ENCODE results near the gene FDX2. TPM values are rescaled to one million over a fixed set of nuclear protein-coding genes. Genes with fewer than 3 reads are reported as not detected.

The FDX2 gene
- total and polyA plus RNA-seq, 2 donors (not counting 3 experiments of a cell fraction or from before 2014, with no cell fraction given): 20.5 to 59.8 TPM

DNA sequence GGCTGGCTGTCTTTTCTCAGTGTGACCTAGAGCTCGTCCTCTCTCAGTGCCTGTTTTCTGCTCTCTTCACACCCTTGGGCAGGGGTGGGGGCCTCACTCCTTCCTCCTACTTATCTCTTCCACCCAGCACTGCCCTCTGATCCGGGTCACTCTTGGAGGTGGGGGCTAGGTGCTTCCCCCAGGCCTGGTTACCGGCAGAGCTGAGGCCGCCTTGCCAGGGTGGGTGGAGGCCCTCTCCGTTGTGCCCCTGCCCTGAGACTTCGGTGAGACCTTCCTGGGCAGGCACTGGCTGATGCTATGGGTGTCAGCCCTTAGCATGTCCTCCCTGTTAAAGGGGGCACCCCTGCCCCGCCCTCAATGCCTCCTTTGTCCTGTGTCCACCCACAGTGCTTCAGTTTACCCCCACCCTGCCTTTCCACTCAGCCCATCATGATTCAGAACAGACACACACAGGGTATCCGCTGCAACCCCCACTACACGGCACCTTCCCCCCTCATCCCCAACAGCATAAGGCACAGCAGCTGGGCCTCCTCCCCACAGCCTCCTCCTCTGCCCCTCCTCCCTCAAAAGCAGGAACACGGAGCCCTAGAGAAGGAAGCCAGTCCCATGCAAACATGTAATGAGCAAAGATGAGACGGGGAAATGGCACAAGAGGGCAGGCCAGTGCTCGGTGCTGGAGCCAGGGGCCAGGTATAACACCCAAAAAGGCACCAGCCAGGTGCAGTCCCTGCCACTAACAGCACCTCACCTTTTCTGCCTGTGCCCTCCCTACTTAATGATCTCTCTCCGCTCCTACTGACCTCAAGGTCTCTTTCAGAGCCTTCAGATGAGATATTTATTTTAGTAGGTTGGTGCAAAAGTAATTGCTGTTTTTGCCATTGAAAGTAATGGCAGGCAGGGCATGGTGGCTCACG is 16.0 kb downstream of the FDX2 start:
- no peak overlapping the region for H3K27ac ChIP-seq (ENCODE audit: insufficient read depth, low read depth, low read length)
- BruUV-seq (replicated peaks): no TSS peak
- ChIA-PET CTCF (interaction anchor here (0.6 to 1.6 kb wide), 3 partner anchors 41 to 208 kb away, joined by 3 read pairs; no protein-coding TSS in a partner anchor), POLR2A (interaction anchor here (0.6 to 1.2 kb wide), 2 partner anchors 10 to 29 kb away, joined by 3 to 4 read pairs; partner anchors contain the start of gene ICAM1)
- H3K9ac ChIP-seq (replicated peaks; ENCODE audit: extremely low read depth, insufficient read depth, low read length): no peak overlapping the region
- H4K20me1 ChIP-seq (replicated peaks; ENCODE audit: control insufficient read depth, extremely low read depth, insufficient read depth, low read length): no peaks in the 10 kb centered on the region
- H3K27me3 ChIP-seq (ENCODE audit: control insufficient read depth in 2 of 2, insufficient read depth in 2 of 2, low read length in 2 of 2): peaks cover 12 to 15% of the 10 kb centered on the region in 2 experiments
- peak overlapping the region; percentile 28 for H2AFZ ChIP-seq (ENCODE audit: low read depth, low read length)
- no peak overlapping the region for H3K4me3 ChIP-seq (replicated peaks in 1 of 3; ENCODE audit: insufficient read depth in 1 of 3, low read depth in 1 of 3, low read length in 3 of 3)
- H3K9me1 ChIP-seq (replicated peaks; ENCODE audit: control insufficient read depth, extremely low read depth, insufficient read depth, low read length): no peaks in the 10 kb centered on the region
- H3K36me3 ChIP-seq (ENCODE audit: control insufficient read depth in 2 of 2, extremely low read depth in 1 of 2, insufficient read depth in 2 of 2, low read length in 2 of 2): no peaks in the 10 kb centered on the region
- H3K9me3 ChIP-seq (replicated peaks; ENCODE audit: control insufficient read depth, insufficient read depth, low read length): no peaks in the 10 kb centered on the region
- DNase-seq (ENCODE audit: low read depth, low spot score): no peak
- no peak for FAIRE-seq
- dilution Hi-C loops (cut with MboI; ENCODE audit: extremely low pct_ligation_motif_present, low sequenced_read_pairs): no loop called here
- intact Hi-C loops (cut with micrococcal nuclease): no loop called here
- H3K79me2 ChIP-seq (ENCODE audit: control insufficient read depth, insufficient read depth, low read length): no peaks in the 10 kb centered on the region
- peaks cover 3% of the 10 kb centered on the region for H3K4me1 ChIP-seq (ENCODE audit: control insufficient read depth, extremely low read depth, insufficient read depth, low read length)
- TF ChIP-seq JUN (IDR thresholded peaks at IDR 0.05; ENCODE audit: borderline replicate concordance, insufficient read depth, insufficient read length, low read depth) (no peak), FOS (IDR thresholded peaks at IDR 0.05; ENCODE audit: borderline replicate concordance, insufficient read depth, low read length) (no peak), POLR2AphosphoS5 (IDR thresholded peaks at IDR 0.05; ENCODE audit: insufficient read depth, low read depth, low read length) (no peak), EZH2 (IDR thresholded peaks at IDR 0.05; ENCODE audit: borderline replicate concordance, low read depth, low read length, severe bottlenecking) (no peak), MYC (IDR thresholded peaks at IDR 0.05; ENCODE audit: low read depth, low read length) (no peak), GATA2 (IDR thresholded peaks at IDR 0.05; ENCODE audit: insufficient read depth, insufficient read length, low read depth, low read length) (no peak)
- TF ChIP-seq, protein P1, sequence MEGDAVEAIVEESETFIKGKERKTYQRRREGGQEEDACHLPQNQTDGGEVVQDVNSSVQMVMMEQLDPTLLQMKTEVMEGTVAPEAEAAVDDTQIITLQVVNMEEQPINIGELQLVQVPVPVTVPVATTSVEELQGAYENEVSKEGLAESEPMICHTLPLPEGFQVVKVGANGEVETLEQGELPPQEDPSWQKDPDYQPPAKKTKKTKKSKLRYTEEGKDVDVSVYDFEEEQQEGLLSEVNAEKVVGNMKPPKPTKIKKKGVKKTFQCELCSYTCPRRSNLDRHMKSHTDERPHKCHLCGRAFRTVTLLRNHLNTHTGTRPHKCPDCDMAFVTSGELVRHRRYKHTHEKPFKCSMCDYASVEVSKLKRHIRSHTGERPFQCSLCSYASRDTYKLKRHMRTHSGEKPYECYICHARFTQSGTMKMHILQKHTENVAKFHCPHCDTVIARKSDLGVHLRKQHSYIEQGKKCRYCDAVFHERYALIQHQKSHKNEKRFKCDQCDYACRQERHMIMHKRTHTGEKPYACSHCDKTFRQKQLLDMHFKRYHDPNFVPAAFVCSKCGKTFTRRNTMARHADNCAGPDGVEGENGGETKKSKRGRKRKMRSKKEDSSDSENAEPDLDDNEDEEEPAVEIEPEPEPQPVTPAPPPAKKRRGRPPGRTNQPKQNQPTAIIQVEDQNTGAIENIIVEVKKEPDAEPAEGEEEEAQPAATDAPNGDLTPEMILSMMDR (IDR thresholded peaks at IDR 0.05; ENCODE audit: extremely low read depth in 1 of 2, insufficient read depth in 1 of 2, low read depth in 1 of 2, low read length in 2 of 2): no peak
- no peak overlapping the region for H3K4me2 ChIP-seq (ENCODE audit: insufficient read depth, low read length)
